ENCODE data around the gene KHSRP. TPM values are rescaled to one million over a fixed set of nuclear protein-coding genes. Genes with fewer than 3 reads are reported as not detected.
"Not testable (repeated sequence)": the region's sequence is repeated elsewhere in the genome, so short reads cannot be mapped to it uniquely, and the experiment has no call there.

The KHSRP gene
- total RNA-seq, 1 experiment from 2014 or later = 94.5 TPM

DNA sequence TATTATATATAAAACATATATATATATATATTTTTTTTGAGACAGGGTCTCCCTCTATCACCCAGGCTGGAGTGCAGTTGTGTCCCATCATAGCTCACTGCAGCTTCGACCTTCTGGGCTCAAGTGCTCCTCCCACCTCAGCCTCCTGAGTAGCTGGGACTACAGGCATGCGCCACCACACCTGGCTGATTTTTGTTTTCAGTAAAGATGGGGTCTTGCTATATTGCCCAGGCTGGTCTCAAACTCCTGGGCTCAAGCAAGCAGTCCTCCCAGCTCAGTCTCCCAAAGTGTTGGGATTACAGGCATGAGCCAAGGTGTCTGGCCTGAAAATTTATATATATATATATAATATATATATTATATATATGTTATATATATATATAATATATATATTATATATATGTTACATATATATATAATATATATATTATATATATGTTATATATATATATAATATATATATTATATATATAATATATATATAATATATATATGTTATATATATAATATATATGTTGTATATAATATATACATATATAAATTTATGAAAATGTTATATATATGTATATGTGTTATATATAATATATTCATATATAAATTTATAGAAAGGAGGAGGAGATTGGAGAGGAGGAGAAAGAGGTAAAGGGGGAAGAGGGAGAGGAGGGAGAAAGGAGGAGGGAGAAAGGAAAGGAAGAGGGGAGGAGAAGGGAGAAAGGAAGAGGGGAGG, 4.2 kb upstream of the KHSRP start:
- not testable (repeated sequence) for H4K20me1 ChIP-seq (ENCODE audit: insufficient read depth, low read depth, low read length); H3K4me2 ChIP-seq (ENCODE audit: low read depth, low read length, poor library complexity, severe bottlenecking); H3K79me2 ChIP-seq (ENCODE audit: low read length); H3K4me1 ChIP-seq (ENCODE audit: low read length); H3K4me3 ChIP-seq (ENCODE audit: low read length); H2AFZ ChIP-seq (ENCODE audit: low read length); H3K27ac ChIP-seq (ENCODE audit: low read length); H3K9ac ChIP-seq (ENCODE audit: low read length); DNase-seq; H3K36me3 ChIP-seq (ENCODE audit: insufficient read depth, low read length); H3K9me3 ChIP-seq (ENCODE audit: low read length); H3K27me3 ChIP-seq (ENCODE audit: low read length); H3K9me2 ChIP-seq (replicated peaks; ENCODE audit: insufficient read depth, low read length)

DNA sequence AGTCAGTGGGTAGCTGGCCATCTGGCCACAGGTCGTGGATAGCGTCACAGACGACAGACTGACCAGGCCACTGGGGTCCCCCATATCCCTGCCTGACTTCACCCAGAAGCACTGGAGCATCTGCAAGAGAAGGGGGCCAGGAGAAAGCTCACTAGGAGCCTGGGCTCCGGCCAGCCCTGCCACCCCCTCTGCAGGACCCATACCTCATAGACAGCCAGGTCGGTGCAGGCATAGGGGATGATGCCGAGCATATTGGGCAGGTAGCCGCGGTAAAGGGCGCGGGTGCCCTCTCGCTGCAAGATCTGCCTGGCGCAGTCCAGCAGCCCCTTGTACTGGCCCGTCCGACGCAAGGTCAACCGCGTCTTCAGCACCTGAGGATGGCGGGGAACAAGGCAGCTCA, 2.5 kb upstream of the KHSRP start:
- H2AFZ ChIP-seq (ENCODE audit: low read length) = no peak overlapping the region
- no peak overlapping the region for H3K4me2 ChIP-seq (ENCODE audit: low read depth, low read length, poor library complexity, severe bottlenecking)
- H3K9me2 ChIP-seq (replicated peaks; ENCODE audit: insufficient read depth, low read length) = no peaks in the 10 kb centered on the region
- peaks cover 10% of the 10 kb centered on the region for H3K36me3 ChIP-seq (ENCODE audit: insufficient read depth, low read length)
- H4K20me1 ChIP-seq (ENCODE audit: insufficient read depth, low read depth, low read length) = peaks cover 19% of the 10 kb centered on the region
- no peak for DNase-seq
- H3K27ac ChIP-seq (ENCODE audit: low read length) = no peak overlapping the region
- H3K4me1 ChIP-seq (ENCODE audit: low read length) = peaks cover 22% of the 10 kb centered on the region
- no peak overlapping the region for H3K9ac ChIP-seq (ENCODE audit: low read length)
- H3K79me2 ChIP-seq (ENCODE audit: low read length) = peaks cover 20% of the 10 kb centered on the region
- no peak overlapping the region for H3K4me3 ChIP-seq (ENCODE audit: low read length)
- no peaks in the 10 kb centered on the region for H3K9me3 ChIP-seq (ENCODE audit: low read length)
- H3K27me3 ChIP-seq (ENCODE audit: low read length) = no peaks in the 10 kb centered on the region

DNA sequence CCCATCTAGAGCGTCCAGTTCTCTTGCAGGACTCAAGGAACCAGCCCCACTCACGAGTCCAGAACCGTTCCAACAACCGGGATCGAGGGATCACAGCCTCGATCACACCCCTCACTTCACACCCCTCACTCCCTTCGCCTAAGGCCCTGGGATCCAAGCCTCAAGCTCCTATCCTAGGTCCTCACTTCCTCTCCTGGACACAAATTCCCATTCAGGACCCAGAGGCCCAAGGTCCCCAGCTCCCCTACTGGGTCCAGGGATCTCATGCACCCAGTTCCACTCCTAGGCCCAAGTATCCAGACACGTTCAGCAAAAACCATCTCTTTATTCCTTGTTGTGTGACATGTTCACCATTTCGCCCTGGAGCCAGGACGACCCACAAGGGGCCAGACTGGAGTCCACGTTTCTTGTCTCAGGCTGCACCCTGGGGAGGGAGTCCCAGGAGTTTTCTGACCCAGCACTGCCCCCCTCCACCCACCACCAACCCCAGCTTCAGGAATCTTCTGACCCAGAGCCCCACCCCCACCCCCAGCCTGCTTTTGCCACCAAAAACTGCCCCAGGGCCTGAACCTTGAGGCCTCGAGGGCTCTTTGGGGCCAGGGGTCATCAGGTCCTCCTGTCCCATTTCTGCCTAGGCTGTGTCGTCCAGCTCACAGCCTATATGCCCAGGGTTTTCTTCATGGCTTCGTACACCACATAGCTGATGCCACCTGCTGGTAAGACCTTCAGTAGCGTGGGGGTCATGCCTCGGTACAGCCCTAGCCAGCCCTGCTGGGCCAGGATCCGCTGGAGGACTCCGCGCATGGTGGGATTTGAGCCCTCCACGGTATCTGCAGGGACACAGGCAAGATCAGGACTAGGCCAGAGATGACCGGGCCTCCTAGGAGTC, 1.4 kb upstream of the KHSRP start:
- peak overlapping the region; percentile 34; the same call in 1 of the 2 replicates for H3K4me3 ChIP-seq (ENCODE audit: low read length)
- H2AFZ ChIP-seq (ENCODE audit: low read length) = peak overlapping the region; percentile 34; the same call in 1 of the 2 replicates
- peaks cover 31% of the 10 kb centered on the region for H4K20me1 ChIP-seq (ENCODE audit: insufficient read depth, low read depth, low read length)
- H3K9ac ChIP-seq (ENCODE audit: low read length) = peak overlapping the region; percentile 50
- no peaks in the 10 kb centered on the region for H3K9me3 ChIP-seq (ENCODE audit: low read length)
- no peak overlapping the region for H3K27ac ChIP-seq (ENCODE audit: low read length)
- no peaks in the 10 kb centered on the region for H3K27me3 ChIP-seq (ENCODE audit: low read length)
- peak overlapping the region; percentile 12 for H3K4me2 ChIP-seq (ENCODE audit: low read depth, low read length, poor library complexity, severe bottlenecking)
- peaks cover 22% of the 10 kb centered on the region for H3K4me1 ChIP-seq (ENCODE audit: low read length)
- DNase-seq = peak; percentile 64
- peaks cover 19% of the 10 kb centered on the region for H3K36me3 ChIP-seq (ENCODE audit: insufficient read depth, low read length)
- peaks cover 32% of the 10 kb centered on the region for H3K79me2 ChIP-seq (ENCODE audit: low read length)
- no peaks in the 10 kb centered on the region for H3K9me2 ChIP-seq (replicated peaks; ENCODE audit: insufficient read depth, low read length)

DNA sequence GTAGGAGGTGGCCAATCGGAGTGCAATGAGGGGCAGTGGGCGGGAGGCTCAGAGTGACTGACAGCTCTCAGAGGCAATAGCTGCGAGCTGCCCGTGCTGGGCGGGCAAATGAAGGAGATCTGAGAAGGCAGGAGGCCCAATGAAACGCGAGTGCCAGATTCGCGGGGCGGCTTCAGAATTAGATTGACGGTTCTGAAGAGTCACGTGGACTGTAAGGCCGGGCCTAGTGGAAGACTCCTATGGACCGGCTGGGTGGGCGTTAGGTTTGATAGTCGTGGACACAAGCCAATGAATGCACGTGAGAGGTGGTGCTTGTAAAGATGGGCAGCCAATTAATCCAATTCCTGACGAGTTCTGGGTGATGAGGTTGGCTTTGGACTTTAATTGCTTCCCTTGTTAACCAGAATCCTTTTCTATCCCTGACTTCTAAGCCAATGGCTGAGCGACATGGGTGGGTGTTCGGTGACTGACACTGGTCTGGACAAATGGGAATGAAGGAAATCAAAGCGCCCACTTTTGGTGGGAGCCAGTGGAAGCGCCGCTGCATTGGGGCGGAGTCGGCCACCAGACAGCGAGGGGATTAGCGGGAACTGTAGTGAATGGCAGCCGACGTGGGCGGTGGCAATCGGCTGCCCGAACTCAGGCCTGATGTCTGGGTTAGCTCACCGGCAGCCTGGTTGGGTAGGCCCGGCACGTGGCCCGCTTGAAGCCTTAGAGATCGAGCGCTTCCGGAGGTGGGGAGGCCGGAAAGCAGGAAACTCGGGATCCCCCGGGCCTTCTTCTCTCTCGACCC, 524 bp upstream of the KHSRP start:
- Histone ChIP-seq H3K4me2 (ENCODE audit: low read depth, low read length, poor library complexity, severe bottlenecking) (peak overlapping the region; percentile 12), H3K4me3 (ENCODE audit: low read length) (peak overlapping the region; percentile 34; the same call in 1 of the 2 replicates), H4K20me1 (ENCODE audit: insufficient read depth, low read depth, low read length) (peaks cover 39% of the 10 kb centered on the region), H3K27me3 (ENCODE audit: low read length) (no peaks in the 10 kb centered on the region), H3K27ac (ENCODE audit: low read length) (no peak overlapping the region), H3K4me1 (ENCODE audit: low read length) (peaks cover 22% of the 10 kb centered on the region), H3K36me3 (ENCODE audit: insufficient read depth, low read length) (peaks cover 23% of the 10 kb centered on the region), H3K9ac (ENCODE audit: low read length) (peak overlapping the region; percentile 50), H3K9me2 (replicated peaks; ENCODE audit: insufficient read depth, low read length) (no peaks in the 10 kb centered on the region), H2AFZ (ENCODE audit: low read length) (peak overlapping the region; percentile 34; the same call in 1 of the 2 replicates), H3K9me3 (ENCODE audit: low read length) (no peaks in the 10 kb centered on the region), H3K79me2 (ENCODE audit: low read length) (peaks cover 40% of the 10 kb centered on the region)
- peak; percentile 100 for DNase-seq

DNA sequence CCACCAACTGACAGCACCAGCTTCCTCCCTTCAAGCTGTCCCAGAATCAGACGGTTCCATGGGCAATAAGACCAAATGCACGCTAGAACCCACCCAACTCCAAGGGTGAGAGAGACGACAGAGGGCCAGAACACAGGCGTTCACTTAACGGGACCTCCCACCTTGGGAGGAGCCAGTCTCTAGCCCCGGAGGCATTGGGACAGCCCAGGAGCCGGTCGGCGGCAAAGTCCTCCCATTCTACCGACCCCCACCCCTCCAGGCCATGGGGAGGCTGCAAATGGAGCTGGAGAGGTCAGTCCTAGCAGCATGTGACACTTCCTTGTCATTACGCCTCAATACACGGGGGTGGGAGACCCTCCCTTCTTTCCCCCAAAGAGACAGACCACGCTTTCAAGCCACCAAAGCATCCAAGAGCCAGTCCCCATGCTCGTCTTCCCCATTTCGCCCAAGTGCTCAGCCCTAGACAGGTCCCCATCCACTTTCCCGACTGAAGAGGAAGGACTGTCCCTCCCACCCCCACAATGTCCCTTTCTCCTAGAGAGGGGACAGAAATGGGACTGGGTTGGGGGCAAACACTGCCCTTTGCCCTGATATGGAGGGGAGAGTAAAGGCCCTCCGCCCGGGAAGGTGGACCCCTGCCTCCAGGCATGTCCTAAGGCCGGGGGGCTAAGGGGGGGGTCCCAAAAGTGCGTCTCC, 964 bp downstream of the KHSRP start:
- Histone ChIP-seq H3K27me3 (ENCODE audit: low read length) (no peaks in the 10 kb centered on the region), H3K9me3 (ENCODE audit: low read length) (no peaks in the 10 kb centered on the region), H3K4me2 (ENCODE audit: low read depth, low read length, poor library complexity, severe bottlenecking) (peak overlapping the region; percentile 88), H3K4me1 (ENCODE audit: low read length) (peaks cover 22% of the 10 kb centered on the region), H3K9me2 (replicated peaks; ENCODE audit: insufficient read depth, low read length) (no peaks in the 10 kb centered on the region), H3K36me3 (ENCODE audit: insufficient read depth, low read length) (peaks cover 34% of the 10 kb centered on the region), H3K79me2 (ENCODE audit: low read length) (peaks cover 46% of the 10 kb centered on the region), H4K20me1 (ENCODE audit: insufficient read depth, low read depth, low read length) (peaks cover 54% of the 10 kb centered on the region), H2AFZ (ENCODE audit: low read length) (no peak overlapping the region), H3K27ac (ENCODE audit: low read length) (peak overlapping the region; percentile 29), H3K4me3 (ENCODE audit: low read length) (peak overlapping the region; percentile 89), H3K9ac (ENCODE audit: low read length) (peak overlapping the region; percentile 99)
- DNase-seq = peak; percentile 56

DNA sequence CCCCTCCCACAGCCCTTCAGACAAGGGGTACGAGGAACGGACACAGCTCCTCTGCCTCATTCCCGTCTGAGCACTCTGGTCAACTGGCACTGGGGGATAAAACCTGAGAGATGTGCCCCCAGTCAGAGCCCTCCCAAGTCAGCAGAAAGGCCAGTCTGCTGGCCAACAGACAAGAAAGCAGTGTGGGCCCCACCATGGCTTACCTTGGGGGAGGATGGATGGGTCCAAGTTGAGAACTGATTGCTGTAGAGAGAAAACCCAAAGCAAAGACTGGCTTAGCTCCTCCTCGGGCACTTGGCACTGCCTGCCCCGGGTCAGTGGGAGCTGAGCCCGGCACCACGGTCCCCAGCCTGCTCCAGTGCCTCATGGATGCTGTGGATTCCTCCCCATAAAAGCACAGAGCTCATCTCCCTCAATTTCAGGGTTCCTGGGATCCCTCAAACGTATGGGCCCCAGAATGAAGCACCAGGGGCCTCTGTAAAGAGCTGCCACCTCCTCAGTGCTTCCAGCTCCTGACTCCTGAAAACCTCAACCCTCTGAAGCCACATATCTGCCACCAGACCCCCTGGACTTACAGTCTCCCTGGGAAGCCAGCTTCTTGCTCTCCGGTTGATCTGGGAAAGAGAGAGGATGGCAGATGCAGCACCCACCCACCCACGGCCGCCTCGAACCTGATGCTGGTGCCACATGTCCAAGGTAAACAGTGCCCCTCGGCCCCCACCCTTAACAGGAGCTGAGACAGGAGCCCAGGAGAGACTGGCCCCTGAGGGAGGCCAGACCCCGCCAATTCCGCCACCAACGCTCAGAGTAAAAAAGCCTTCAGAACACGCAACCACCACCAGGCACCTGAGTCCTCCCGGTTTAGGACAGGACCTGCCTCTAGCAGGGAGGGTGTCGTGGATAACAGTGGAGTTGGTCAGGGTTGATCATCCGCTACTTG, 3.3 kb downstream of the KHSRP start:
- Histone ChIP-seq H3K4me2 (ENCODE audit: low read depth, low read length, poor library complexity, severe bottlenecking) (no peak overlapping the region), H3K9ac (ENCODE audit: low read length) (no peak overlapping the region), H3K9me2 (replicated peaks; ENCODE audit: insufficient read depth, low read length) (no peaks in the 10 kb centered on the region), H3K4me3 (ENCODE audit: low read length) (no peak overlapping the region), H3K36me3 (ENCODE audit: insufficient read depth, low read length) (peaks cover 40% of the 10 kb centered on the region), H3K79me2 (ENCODE audit: low read length) (peaks cover 46% of the 10 kb centered on the region), H4K20me1 (ENCODE audit: insufficient read depth, low read depth, low read length) (peaks cover 67% of the 10 kb centered on the region), H2AFZ (ENCODE audit: low read length) (no peak overlapping the region), H3K4me1 (ENCODE audit: low read length) (peaks cover 22% of the 10 kb centered on the region), H3K9me3 (ENCODE audit: low read length) (no peaks in the 10 kb centered on the region), H3K27ac (ENCODE audit: low read length) (no peak overlapping the region), H3K27me3 (ENCODE audit: low read length) (no peaks in the 10 kb centered on the region)
- peak; percentile 23 for DNase-seq

DNA sequence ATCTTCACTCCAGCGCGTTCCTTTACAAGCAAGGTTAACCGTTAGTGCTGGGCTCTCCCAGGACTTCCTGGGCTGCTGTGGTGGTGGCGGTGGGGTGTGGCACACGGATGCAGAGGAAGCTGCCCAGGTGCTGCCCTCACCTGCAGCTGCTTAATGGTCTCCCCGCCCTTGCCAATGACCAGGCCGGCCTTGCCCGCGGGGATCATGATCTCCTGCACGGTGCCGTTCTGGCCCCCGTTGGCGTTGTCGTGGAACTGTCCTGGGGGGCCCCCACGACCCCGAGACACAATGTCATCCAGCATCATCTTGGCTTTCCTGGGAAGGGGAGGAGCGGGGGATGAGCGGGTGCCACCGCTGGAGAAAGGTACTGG, 6.1 kb downstream of the KHSRP start:
- no peaks in the 10 kb centered on the region for H3K9me2 ChIP-seq (replicated peaks; ENCODE audit: insufficient read depth, low read length)
- peaks cover 40% of the 10 kb centered on the region for H3K36me3 ChIP-seq (ENCODE audit: insufficient read depth, low read length)
- no peak overlapping the region for H3K4me2 ChIP-seq (ENCODE audit: low read depth, low read length, poor library complexity, severe bottlenecking)
- no peak overlapping the region for H2AFZ ChIP-seq (ENCODE audit: low read length)
- H3K4me3 ChIP-seq (ENCODE audit: low read length) = no peak overlapping the region
- no peaks in the 10 kb centered on the region for H3K9me3 ChIP-seq (ENCODE audit: low read length)
- peaks cover 13% of the 10 kb centered on the region for H3K4me1 ChIP-seq (ENCODE audit: low read length)
- no peak overlapping the region for H3K27ac ChIP-seq (ENCODE audit: low read length)
- H3K79me2 ChIP-seq (ENCODE audit: low read length) = peaks cover 39% of the 10 kb centered on the region
- no peaks in the 10 kb centered on the region for H3K27me3 ChIP-seq (ENCODE audit: low read length)
- DNase-seq = peak; percentile 21
- H3K9ac ChIP-seq (ENCODE audit: low read length) = no peak overlapping the region
- peaks cover 62% of the 10 kb centered on the region for H4K20me1 ChIP-seq (ENCODE audit: insufficient read depth, low read depth, low read length)

Data from Karpas-422 (cell line).